ENCODE data around the gene ARRDC3. TPM values are rescaled to one million over a fixed set of nuclear protein-coding genes. Genes with fewer than 3 reads are reported as not detected.

Gene ARRDC3
- 2.8 and 5.5 TPM in 2 replicates for total RNA-seq (2021)
- long read RNA-seq, full-length matches to known transcripts, result 12 of 18 reads
- long read RNA-seq, partial matches to known transcripts, result 0 of 18 reads
- long read RNA-seq, other reads (novel, unspliced or antisense), result 6 of 18 reads

GRCh38 chr5:91383027-91383955 lies at the start of gene ARRDC3:
TSS of gene ARRDC3 (minus strand) at chr5:91383317. CDS start at chr5:91383092, 225 bp downstream.
- Histone ChIP-seq H2AK5ac (ENCODE audit: insufficient read length, low read length) (no peak within 1 kb of the TSS), H4K91ac (ENCODE audit: insufficient read length, low read depth, low read length) (no peak within 1 kb of the TSS), H2BK12ac (ENCODE audit: insufficient read length, low read depth, low read length) (peak within 1 kb of the TSS; percentile 9), H3K23me2 (ENCODE audit: insufficient read length, low read depth, low read length, poor library complexity, severe bottlenecking) (peaks cover 4% of the 10 kb centered on the region), H3K79me1 (ENCODE audit: insufficient read depth, low read depth, low read length, poor library complexity, severe bottlenecking) (no peaks in the 10 kb centered on the region), H4K5ac (ENCODE audit: insufficient read length, low read depth, low read length) (peak within 1 kb of the TSS; percentile 72), H3K79me2 (ENCODE audit: insufficient read depth, low read length) (no peaks in the 10 kb centered on the region), H3K23ac (ENCODE audit: insufficient read length, low read depth, low read length) (no peak within 1 kb of the TSS), H3K4me2 (ENCODE audit: insufficient read depth, insufficient read length, low read length) (peak within 1 kb of the TSS; percentile 98), H3K27me3 (ENCODE audit: insufficient read depth, low read length) (no peaks in the 10 kb centered on the region), H4K20me1 (ENCODE audit: control insufficient read depth, insufficient read depth, insufficient read length) (no peaks in the 10 kb centered on the region), H3K9me3 (ENCODE audit: control insufficient read depth, low read depth, low read length) (no peaks in the 10 kb centered on the region), H2BK120ac (ENCODE audit: low read depth, low read length, poor library complexity, severe bottlenecking) (peak within 1 kb of the TSS; percentile 70), H2BK15ac (ENCODE audit: low read depth, low read length) (no peak within 1 kb of the TSS), H2BK20ac (ENCODE audit: low read depth, low read length, poor library complexity, severe bottlenecking) (no peak within 1 kb of the TSS), H3K9ac (ENCODE audit: extremely low read depth, insufficient read length, low read length) (peak within 1 kb of the TSS; percentile 100), H3K4ac (ENCODE audit: low read depth, low read length) (no peak within 1 kb of the TSS; the same call in 1 of the 2 replicates), H3K18ac (ENCODE audit: insufficient read length, low read depth, low read length) (peak within 1 kb of the TSS; percentile 90), H4K8ac (replicated peaks; ENCODE audit: insufficient read length, low read depth, low read length) (peak within 1 kb of the TSS; percentile 99), H3T11ph (ENCODE audit: low read length) (no peak within 1 kb of the TSS), H3K4me1 (ENCODE audit: insufficient read depth, low read length) (no peaks in the 10 kb centered on the region), H3K14ac (ENCODE audit: insufficient read depth, low read length) (peak within 1 kb of the TSS; percentile 88), H2BK5ac (ENCODE audit: insufficient read length, low read length) (peak within 1 kb of the TSS; percentile 16), H2AFZ (ENCODE audit: low read length) (no peak within 1 kb of the TSS), H3K27ac (ENCODE audit: insufficient read length, low read depth, low read length) (peak within 1 kb of the TSS; percentile 97), H3K56ac (ENCODE audit: insufficient read length, low read depth, low read length) (peak within 1 kb of the TSS; percentile 59)
- Mint-ChIP-seq H3K4me1 (peaks cover 17 to 25% of the 10 kb centered on the region in 2 experiments), H3K36me3 (ENCODE audit: insufficient read depth in 1 of 3, low read depth in 3 of 3) (peaks cover 0 to 13% (median 0%) of the 10 kb centered on the region in 3 experiments; a peak in 3 of 7 replicates), H3K27me3 (ENCODE audit: low read depth) (no peaks in the 10 kb centered on the region), H3K4me3 (peak within 1 kb of the TSS; percentile 86 to 97), H3K27ac (peak within 1 kb of the TSS; percentile 98 to 100 (median 99)), H3K9me3 (peaks cover under 1 to 2% of the 10 kb centered on the region in 2 experiments; a peak in 2 of 5 replicates)
- DNase-seq, result peak; percentile 97
- WGBS (ENCODE audit: extremely low coverage, insufficient read length, low lambda C conversion rate), result no CpG with 5 or more reads among the region's 49 CpGs
- TF ChIP-seq CTCF (conservative IDR thresholded peaks at IDR 0.05), result no peak

All from H9 (cell line).